ENCODE measurements around the gene DNAJB13.
A peak's percentile ranks its signal among the peaks of the same experiment; 100 is the strongest.

The DNAJB13 gene

DNA sequence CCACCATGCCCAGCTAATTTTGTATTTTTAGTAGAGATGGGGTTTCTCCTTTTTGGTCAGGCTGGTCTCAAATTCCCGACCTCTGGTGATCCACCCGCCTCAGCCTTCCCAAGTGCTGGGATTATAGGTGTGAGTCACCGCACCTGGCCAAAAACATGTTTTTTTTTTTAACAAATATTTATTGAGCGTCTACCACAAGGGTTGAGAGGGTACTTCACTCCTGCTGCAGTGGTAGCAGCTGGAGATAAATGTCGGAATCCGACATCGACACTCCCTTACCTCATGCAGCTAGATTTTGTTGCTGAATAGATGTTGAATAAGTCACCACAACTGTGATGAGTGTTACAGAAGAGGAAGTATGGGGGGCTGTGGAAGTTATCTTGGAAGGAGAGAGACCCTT, 971 bp downstream of the DNAJB13 start:
- no peak for DNase-seq

DNA sequence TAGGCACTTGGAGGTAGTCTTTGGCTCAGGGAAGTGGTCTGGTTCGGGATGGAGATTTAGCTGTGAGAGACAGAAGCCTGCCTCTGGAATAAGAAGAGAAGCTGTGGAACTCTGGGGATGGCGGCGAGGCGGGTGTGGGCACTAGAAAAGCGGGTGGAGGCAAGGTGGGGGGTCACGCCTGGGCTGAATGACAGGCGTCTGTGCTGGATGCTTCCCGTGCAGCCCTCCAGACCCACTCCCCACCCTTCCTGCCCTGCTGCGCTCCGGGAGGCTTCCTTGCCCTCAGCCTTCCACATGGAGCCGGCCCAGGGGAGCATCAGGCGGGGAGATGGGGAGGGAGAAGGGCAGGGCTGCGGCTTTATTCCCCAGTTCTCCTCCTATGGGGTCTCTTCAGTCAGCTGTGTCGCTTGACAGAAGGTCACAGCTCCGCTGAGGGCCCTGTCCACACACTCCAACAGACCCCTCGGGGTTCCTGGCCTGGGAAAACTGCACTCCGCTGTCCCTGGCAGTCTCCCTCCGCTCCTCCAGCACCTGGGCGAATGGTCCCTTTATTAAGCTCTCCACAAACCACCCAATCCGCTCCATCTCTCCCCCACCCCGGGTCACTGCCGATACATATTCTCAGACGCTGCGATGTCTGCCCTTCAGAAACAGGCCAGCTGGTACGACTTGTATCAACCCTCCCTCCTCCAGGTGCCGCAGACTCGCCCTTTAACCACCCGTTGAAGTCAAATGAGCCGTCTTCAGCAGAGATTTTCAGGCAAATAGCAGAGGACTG, 6.2 kb downstream of the DNAJB13 start:
- no peak for DNase-seq

DNA sequence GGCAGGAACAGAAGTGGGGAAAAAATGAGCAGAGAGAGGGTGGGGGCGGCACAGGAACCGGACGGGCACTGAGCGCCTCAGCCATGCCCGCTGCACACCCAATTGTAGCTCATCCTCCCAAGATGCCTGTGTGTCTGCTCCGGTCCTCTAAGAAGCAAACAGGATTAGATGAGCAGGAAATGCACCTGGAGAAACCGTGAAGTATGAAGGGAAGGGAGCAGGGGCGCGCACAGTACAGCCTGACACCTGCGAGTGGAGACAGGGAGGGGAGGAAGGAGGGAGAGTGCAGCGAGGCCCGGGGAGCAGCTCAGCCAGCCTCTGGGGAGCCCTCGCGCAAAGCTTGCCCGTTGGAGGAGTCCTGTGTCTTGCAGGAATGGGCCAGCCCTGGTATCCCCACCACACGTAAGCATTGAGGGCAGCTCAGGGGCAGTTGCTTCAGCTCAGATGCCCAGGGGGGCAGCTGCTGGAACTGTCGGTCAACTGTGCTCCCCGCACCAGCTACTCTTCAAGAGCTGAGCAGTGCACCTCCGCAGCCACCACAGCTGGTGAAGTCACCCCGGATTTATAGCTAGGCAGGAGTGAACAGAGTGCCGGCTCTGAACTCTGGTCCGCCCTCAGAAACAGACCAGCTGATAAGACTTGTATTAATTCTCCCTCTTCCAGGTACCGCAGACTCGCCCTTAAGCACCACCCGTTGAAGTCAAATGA, 7.0 kb downstream of the DNAJB13 start:
- no peak for DNase-seq

DNA sequence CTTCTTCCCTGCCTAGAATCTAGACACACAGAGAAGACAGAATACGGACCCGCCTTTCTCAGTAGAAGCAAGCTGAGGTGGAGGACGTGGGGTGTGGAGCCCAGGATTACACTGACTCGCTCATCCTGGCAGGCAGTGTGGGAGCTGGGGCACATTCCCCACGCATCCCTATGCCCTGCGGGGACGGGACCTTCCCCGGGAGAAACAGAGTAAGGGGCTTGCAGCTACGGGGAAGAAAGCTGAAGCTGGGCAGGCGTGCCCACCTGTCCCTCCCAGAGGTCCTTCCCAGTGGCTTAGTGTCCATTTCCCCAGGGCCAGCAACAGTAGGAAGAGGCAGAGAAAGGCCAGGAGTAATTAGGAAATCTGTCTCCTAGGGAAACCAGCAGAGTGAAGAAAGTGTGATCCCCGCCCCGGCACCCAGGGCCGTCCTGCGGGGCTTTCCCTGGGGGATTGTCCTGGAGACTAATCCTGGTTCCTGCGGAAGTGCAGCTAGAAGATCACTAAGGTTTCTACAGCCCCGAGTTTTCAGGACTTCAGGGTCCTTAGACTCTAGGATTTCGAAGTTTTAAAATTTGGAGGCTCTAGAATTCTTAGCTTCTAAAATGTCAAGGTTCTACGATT, 7.8 kb downstream of the DNAJB13 start:
- no peak for DNase-seq

DNA sequence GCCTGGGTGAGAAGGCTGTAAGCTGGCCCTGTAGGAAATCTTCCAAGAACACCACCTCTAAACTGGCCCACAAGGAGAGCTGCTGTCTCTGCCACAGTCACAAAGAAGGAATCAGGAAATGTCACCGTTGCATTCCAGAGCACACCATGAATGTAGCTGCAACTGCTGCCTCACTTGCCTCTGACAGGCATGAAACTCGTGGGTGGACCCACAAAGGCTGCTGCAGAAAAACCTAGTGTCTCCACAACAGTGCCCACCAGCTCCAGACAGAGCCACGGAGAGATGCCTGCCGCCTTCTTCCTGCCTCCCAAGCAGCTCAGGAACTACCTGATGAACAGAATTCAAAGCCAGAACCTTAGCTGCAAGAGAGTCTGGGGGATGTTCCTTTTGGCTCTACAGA, 10.5 kb downstream of the DNAJB13 start:
- peak; percentile 50 for DNase-seq

DNA sequence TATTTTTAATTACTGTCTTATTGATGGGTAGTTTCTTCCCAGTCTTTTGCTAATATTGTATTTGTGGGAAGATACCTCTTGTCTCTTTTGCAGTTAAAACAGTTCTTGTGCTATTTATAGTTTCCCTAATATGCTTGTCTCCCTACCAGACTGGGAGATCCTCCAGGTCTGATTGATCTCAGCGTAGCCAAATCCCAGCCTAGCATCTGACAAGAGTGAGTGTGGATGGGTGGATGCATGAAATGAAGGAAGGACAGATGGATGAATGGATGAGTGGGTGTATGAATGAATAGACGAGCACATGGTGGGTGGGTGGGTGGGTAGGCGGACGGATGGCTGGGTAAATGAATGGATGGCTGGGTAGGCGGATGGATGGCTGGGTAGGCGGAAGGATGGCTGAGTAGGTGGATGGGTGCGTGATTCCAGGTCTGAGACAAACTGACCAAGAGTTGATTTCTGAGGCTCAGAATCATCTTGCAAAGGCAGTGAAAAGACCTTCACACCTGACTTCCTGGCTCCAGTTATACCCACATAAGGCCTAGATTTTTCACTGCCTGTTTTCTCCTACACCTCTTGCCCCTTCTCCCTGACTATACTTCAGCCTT, 11.4 kb downstream of the DNAJB13 start:
- no peak for DNase-seq

DNA sequence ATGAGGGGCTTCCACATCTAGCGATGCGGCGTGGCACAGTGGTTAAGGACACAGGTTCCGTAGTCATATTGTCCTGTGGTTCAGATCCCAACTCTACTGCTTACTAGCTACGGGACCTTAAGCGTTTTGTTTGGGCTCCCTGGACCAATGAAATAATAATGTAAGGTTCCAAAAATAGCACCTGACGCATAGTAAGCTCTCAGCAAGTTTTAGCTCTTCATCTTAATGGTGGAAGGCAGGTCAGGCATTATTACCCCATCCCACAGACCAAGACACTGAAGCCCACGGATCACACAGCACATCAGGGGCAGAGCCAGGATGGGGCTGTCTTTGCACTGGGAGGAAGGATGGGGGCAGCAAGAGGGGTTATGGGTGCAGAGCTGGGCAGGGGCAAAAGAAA, 13.0 kb downstream of the DNAJB13 start:
- no peak for DNase-seq

DNA sequence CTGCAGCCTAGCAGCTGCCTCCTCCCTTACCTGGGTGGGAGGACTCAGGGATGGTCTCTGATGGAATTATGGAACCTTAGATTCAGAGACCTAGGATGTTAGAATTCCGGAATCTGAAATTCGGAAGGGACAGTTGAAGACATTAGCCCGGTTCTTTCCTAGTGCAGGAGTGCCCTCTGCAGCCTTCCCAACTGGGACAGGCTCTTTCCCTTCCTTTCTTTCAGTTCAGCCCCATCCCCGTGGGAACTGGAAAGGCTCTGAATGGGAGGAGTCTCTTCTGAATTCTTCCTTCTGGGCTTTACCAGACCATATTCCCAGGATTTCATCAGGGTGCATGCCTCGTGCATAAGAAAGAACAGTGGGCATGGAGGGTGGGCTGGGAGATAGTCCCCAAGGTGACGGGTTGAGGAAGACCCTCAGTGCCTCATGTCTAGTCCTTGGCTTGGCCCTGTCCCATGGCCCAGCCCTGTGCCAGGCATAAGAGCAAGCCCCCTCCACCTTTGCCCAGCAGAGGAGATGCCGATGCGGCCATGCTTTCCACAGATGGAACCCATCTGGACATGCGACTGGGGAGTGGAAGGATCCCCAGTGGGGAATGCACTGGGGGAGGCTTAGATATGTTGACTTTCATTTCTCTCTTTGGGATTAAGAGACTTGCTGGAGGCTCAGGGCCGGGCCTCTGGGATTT, 14.4 kb downstream of the DNAJB13 start:
- peak; percentile 62 for DNase-seq

DNA sequence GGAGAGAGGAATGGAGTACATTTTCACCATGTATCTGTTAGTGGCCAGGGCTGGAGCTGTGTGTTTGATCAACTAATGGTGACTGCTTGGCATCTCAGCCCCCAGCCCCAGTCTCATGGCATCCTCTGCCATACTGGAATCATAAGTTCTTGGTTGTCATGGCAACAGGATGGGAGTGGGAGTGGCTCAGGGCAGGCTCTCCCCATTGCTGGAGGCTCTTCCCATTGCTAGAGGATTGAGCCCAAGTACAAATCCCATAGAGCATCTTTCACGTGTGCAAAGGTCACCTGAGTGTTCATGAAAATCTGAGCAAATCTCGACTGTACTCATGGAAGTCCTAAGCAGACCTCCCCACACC, 14.9 kb downstream of the DNAJB13 start:
- DNase-seq = no peak

DNA sequence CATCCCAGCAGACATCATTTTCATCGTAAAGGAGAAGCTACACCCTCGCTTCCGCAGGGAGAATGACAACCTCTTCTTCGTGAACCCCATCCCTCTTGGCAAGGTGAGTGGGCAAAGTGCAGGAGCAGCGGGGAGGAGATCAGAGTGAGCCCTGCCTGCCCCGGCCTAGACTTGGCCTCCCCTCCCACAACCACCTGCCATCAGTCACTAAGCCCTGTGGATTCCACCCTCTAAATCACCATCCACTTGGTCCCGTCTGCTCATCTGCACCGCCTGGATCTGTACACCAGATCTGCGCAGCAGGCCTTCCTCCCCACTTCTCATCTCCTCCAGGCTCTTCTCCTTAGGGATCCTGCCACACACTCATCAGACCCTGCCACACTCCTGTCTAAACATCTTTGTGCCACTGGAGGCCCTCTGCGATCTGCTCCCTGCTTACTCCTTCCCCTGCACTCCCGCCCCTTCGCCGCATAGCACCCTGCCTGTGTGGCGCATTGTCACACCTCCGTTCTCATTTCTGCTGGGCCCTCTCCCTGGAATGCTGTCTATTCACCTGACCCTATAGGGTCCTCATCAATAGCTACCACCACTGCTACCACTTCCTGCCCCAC, 17.6 kb downstream of the DNAJB13 start:
- no peak for DNase-seq

DNA sequence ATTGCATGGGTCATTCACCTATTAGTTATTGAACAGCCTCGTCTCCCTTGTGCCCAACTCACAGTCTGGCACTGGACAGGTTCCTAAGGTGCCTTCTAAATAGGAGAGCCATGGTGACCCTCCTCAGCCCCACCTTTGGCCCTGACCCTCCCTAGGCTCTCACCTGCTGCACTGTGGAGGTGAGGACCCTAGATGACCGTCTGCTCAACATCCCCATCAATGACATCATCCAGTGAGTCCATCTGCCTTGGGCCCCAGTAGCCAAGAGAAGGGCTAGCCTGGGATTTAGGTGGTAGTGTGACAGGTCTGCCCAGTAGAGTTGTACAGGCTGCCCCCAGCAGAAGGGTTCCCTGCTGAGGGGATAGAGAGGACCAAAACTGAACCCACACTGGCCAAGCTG, 18.3 kb downstream of the DNAJB13 start:
- DNase-seq = no peak

DNA sequence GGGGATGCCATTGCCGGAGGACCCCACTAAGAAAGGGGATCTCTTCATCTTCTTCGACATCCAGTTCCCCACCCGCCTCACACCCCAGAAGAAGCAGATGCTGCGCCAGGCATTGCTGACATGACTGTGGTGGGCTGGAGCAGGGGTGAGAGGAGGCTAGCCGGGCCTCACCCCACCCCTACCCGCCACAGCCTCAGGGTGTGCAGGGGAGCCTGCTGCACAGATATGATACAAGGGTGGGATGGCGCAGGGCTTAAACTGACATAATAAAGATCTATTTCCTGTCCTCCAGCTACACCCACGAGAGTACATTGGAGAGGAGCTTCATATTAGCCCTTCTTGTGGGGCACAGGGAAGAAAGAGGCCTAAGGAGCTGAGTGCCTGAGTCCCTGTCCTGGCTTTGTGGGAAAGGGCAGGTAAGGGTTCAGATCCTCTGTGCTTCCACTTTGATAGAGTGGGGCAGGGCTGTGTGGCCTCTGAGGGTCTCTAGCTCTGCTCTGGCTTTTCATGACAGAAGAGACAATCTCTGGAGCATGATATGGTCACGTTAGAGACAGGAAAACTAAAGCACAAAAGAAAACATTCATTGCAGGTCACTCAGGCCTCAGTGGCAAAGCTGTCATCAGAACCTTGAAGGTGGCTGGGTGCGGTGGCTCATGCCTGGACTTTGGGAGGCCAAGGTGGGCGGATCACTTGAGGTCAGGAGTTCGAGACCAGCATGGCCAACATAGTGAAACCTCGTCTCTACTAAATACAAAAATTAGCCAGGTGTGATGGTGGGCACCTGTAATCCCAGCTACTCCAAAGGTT, 19.4 kb downstream of the DNAJB13 start:
- no peak for DNase-seq

DNA sequence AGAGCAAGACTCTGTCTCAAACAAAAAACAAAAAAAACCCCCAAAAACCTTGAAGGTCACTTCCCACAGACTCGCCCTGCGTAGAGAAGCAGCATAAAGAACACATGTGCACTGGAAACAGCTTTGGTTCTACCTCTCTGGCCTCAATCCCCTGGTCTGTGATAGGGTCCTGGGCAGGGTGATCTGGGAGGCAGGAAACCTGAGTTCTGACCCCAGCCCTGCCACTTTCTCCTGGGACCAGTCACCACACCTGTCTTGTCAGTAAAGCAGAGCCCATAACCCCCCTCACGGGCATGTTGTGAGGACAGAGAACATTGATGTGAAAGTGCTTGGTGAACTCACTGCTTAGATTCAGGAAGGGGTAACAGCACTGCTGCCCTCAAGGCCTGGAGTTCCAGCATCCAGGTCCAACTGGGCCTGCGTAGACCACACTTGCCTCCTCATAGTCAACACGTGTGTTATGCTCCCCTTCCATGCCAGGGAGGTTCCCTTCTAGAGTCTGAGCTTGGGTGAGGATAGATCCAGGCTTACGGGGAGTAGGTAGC, 20.4 kb downstream of the DNAJB13 start:
- no peak for DNase-seq

DNA sequence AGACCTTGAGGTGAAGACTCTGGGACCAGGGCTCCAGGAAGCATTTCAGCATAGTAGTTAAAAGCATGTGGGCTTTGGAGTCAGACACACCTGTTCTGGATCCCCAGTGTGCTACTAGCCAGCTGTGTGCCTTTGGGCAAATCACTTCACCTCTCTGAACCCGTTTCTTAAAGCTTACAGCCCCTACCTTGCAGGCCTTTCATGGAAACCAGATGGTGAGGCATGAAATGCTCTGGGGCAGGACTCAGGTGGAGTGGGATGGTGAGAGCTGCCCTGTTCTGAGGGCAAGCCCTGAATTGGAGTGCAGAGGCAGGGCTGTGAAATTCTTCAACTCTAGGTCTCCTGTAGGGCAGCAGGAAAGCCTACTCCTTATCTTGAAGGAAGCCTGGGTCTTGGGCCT, 21.4 kb downstream of the DNAJB13 start:
- DNase-seq = no peak

DNA sequence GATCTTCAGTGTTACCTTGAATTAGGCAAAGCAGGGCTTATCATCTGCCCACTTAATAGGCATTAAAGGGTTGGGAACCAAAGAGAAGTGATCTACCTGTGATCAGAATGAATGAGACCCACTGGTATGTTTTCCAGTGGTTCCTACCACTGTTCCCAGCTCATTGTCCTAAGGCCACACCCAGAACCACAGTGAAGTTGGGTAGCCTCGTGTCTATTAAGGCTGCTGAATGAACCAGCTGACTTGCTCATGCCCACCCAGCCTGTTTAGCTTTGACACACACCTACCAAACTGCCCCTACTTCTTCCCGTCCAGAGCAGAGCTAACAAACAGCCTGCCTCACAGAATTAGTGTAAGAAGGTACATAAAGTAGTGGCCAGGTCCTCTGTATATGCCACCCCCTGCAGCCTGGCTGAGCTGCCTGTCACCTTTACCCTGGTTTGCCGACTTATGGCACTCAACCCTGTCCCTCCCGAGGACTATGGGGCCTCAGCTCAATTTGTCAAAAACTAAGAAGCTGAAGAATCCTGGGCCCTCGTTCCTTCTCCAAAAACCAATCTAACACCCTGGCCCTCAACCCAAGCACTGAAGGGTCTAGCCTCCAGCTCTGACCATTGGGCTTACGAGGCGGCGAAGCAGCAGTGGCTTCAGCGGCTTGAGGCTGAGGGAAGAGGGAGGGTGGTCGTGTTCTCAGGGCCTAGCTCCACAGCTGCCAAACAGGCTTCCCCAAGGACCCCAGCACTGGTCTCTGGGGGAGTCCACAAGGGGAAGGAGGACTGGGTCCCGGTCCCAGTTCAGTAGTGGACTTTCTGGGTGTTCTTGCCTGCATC, 22.0 kb downstream of the DNAJB13 start:
- no peak for DNase-seq

DNA sequence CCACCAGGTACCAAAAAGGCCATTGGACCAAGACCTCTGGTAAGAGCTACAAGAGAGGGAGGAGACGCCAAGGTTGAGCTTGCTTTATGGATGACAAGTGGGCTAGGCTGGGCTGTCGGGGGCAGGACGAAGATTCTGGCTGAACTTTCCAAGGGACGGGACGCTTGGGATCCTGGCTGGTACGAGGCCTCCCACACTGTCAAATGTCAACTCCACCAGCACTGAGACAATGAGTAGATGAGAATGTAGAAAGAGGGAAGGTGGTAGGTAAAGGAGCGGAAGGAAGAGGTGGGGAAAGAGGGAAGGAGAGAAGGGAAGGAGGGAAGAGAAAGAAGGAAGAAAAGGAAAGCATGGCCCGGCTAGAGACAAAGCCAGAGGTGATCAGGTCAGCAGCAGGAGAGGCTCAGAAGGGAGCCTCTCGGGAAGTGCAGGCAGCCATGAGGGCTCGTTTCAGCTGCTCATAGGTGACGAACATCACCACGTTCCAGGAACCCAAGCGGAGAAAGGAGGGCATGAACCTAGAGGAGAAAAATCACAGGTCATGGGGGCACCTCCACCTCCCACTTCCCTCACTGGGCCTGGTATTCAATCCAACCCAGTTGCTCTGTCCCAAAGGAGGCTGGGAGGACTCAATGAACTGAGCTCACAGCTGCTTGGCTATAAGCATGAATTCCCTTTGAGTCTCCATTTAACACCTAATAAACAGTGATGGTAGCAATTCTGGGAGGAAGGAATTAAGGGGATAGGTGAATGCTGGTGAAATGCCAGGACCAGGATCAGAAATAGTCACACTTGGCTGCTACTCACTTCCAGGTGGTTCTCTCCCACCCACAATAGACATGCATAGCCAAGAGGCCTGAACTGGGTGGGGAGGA, 24.0 kb downstream of the DNAJB13 start:
- no peak for DNase-seq

DNA sequence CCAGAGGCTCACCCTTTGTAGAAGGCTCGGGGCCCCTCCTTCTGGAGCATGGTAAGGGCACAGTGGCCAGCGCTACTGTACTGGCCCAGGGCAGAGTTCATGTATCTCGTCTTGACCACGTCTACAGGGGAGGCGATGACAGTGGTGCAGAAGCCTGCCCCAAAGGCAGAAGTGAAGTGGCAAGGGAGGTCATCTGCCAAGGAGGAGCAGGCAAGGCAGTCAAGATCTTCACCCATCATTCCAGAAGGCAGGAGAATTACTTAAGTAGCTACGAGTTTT, 24.6 kb downstream of the DNAJB13 start:
- no peak for DNase-seq

DNA sequence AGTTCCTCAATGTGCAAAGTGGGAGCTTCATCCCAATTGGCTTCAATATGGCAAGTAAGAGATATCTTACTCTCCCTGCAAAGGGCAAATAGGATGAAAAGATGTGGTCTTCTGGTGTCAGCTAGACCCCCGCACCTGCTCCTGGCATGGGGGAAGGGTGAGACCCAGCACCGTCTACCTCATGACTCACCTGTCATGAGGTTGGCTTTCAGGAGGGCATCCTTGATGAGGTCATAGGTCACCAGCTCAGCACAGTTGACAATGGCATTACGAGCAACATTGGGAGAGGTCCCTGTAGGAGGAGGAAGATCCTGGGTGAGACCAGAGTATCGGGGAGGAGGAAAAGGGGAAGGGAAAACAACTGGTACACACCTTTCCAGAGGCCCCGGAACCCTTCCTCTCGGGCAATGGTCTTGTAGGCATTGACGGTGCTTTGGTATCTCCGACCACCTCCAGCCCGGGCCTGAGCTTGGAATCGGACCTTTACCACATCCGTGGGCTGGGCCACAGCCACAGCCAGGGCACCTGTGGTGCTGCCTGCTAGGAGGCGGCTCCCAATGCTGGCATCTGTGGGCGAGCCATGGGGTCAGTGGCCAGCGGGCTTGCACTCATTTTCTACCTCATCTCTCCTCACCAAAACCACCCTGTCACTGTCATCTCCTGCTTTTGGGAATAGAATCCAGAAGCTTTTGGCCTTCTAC, 25.8 kb downstream of the DNAJB13 start:
- no peak for DNase-seq
